ENCODE results near the gene ARHGEF19. TPM values are rescaled to one million over a fixed set of nuclear protein-coding genes. Genes with fewer than 3 reads are reported as not detected.

Gene ARHGEF19
- total and polyA plus RNA-seq, 8 donors, result 10.4 to 67.7 (median 56.5) TPM

GRCh38 chr1:16231331-16232315 is 19.2 kb upstream of the ARHGEF19 start:
- DNase-seq, result peak in 1 of 4 donors; percentile 75
- Histone ChIP-seq H3K27ac (no peak overlapping the region), H3K9me3 (no peaks in the 10 kb centered on the region), H3K4me3 (no peak overlapping the region), H3K36me3 (peaks cover 0 to 3% of the 10 kb centered on the region in 2 donors), H3K4me1 (peaks cover 8 to 30% of the 10 kb centered on the region in 2 donors), H3K27me3 (peaks cover 16 to 25% of the 10 kb centered on the region in 2 donors)
- intact Hi-C loops (cut with DNase I), result no loop called here
- TF ChIP-seq CTCF (IDR thresholded peaks at IDR 0.05), result no peak
- no peak for ATAC-seq

GRCh38 chr1:16230744-16231143 is 18.3 kb upstream of the ARHGEF19 start:
- Histone ChIP-seq H3K4me3 (no peak overlapping the region), H3K9me3 (no peaks in the 10 kb centered on the region), H3K27me3 (peaks cover 16 to 34% of the 10 kb centered on the region in 2 donors), H3K27ac (no peak overlapping the region), H3K4me1 (peaks cover 0 to 21% of the 10 kb centered on the region in 2 donors), H3K36me3 (peaks cover 0 to 3% of the 10 kb centered on the region in 2 donors)
- DNase-seq, result no peak
- ATAC-seq, result no peak
- TF ChIP-seq CTCF (IDR thresholded peaks at IDR 0.05), result no peak
- intact Hi-C loops (cut with DNase I), result no loop called here

- TF ChIP-seq CTCF (IDR thresholded peaks at IDR 0.05), result no peak
- Histone ChIP-seq H3K27me3 (peaks cover 16 to 40% of the 10 kb centered on the region in 2 donors), H3K27ac (no peak overlapping the region), H3K4me1 (peaks cover 0 to 17% of the 10 kb centered on the region in 2 donors), H3K4me3 (no peak overlapping the region), H3K9me3 (no peaks in the 10 kb centered on the region), H3K36me3 (peaks cover 0 to 3% of the 10 kb centered on the region in 2 donors)
- intact Hi-C loops (cut with DNase I), result no loop called here
- DNase-seq (no peak), ATAC-seq (no peak)
Measured at GRCh38 chr1:16229976-16230740, 17.7 kb upstream of the ARHGEF19 start.

GRCh38 chr1:16226490-16227179 is 14.2 kb upstream of the ARHGEF19 start:
- peaks cover 0 to 17% of the 10 kb centered on the region in 2 donors for H3K4me1 ChIP-seq
- peak in 3 of 4 donors; percentile 58 to 92 (median 79) for DNase-seq
- peak overlapping the region; percentile 21 to 24 for H3K4me3 ChIP-seq
- H3K27me3 ChIP-seq, result peaks cover 16 to 40% of the 10 kb centered on the region in 2 donors
- no peak for TF ChIP-seq CTCF (IDR thresholded peaks at IDR 0.05)
- H3K27ac ChIP-seq, result no peak overlapping the region
- intact Hi-C loops (cut with DNase I), result no loop called here
- H3K9me3 ChIP-seq, result no peaks in the 10 kb centered on the region
- no peaks in the 10 kb centered on the region for H3K36me3 ChIP-seq
- ATAC-seq, result peak; percentile 98

Measured in left lung (tissue), 10 donors.